Right hindlimb (tissue), 1 donor: ENCODE data around the gene GDAP1L1.

Experiments used
- DNase-seq: peaks from one replicate; pipeline ENCODE4 v3.0.0-alpha.2; 2018

The GDAP1L1 gene

GRCh38 chr20:44247131-44247571 is at the start of gene GDAP1L1:
Gene GDAP1L1, plus strand, starts transcription at chr20:44247308. Its CDS starts 27 bp downstream, at chr20:44247335.
- DNase-seq, result no peak

DNA sequence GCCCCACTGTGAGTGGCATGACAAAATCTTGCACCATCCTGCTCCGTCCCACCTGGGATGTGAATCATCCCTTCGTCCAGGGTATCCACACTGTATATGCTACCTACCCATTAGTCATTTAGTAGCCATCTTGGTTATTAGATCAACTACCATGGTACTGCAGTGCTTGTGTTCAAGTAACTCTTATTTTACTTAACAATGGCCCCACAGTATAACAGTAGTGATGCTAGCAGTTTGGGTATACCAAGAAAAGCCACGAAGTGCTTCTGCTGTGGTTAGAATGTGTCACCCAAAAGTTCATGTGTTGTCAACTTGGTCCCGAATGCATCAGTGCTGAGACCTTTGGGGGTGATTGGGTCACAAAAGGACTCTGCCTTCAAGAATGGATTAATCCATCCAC is 48.2 kb upstream of the GDAP1L1 start:
- DNase-seq, result no peak

- DNase-seq, result no peak
Observed at GRCh38 chr20:44199877-44200276, 47.2 kb upstream of the GDAP1L1 start.

- DNase-seq, result no peak
Observed at GRCh38 chr20:44200371-44200770, 46.7 kb upstream of the GDAP1L1 start.

GRCh38 chr20:44200983-44201382 is 46.1 kb upstream of the GDAP1L1 start:
- DNase-seq, result no peak

DNA sequence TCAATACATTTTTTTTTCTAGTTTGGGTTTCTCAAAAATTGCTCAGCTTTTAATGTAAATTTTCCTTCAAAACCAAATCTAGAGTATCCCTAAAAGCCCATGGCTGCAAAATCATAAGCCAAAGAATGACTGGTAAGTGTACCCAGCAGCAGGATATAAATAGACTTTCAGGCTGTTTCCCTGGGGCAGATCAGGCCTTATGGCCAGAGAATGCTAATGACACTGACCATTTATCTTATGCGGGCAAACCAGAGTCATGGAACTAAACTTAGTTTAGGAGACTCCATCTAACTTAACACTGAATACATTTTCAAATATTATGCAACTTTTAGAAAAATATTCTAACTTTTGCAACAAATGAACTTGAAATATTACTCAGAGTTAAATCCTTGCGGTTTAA is 43.9 kb upstream of the GDAP1L1 start:
- no peak for DNase-seq

DNA sequence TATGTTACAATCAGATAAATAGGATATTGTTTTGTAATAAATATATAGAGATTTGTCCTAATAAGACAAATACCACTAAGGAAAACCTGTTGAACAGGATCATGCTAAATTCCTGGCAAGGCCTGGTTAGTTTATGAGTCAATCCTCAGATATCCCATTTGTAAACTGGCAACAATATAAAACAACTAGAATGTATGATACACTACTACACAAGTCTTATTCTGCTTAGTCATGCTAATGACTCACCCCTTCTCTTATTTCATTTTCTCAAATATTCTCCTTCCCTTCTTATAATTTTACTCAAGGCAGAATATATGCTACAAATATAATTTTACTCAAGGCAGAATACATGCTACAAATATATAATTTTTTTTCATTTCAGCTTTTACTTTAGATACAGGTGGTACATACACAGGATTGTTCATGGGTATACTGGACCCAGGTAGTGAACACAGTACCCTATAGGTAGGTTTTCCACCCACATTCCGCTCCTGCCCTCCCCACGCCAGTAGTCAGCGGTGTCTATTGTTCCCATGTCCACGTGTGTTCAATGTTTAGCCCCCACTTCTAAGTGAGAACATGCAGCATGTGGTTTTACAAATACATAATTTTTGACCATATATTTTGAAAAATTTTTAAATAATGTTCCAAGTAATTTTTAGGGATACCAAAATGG is 42.8 kb upstream of the GDAP1L1 start:
- DNase-seq, result no peak

GRCh38 chr20:44204832-44205215 is 42.3 kb upstream of the GDAP1L1 start:
- no peak for DNase-seq

- DNase-seq, result no peak
Observed at GRCh38 chr20:44206132-44206531, 41.0 kb upstream of the GDAP1L1 start.

- no peak for DNase-seq
Observed at GRCh38 chr20:44207126-44207723, 39.9 kb upstream of the GDAP1L1 start.

- DNase-seq, result no peak
Observed at GRCh38 chr20:44208165-44208564, 38.9 kb upstream of the GDAP1L1 start.

DNA sequence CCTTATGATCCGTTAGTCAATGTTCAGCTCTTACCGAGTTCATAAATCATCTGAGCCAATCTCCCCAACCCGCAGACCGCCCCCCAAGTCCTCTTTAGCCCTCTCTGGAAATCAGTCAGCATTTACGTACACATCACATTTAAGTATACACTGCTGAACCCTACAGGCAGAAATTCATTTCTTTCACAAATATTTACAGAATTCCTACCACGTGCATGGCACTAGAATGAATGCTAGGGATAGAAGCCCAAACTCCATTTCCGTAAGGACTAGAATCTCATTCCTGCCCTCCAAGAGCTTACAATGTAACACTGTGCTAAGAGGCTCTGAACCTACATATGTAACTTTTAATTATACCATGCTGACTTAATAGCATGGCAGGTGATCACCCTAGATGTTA is 38.3 kb upstream of the GDAP1L1 start:
- DNase-seq, result no peak

DNA sequence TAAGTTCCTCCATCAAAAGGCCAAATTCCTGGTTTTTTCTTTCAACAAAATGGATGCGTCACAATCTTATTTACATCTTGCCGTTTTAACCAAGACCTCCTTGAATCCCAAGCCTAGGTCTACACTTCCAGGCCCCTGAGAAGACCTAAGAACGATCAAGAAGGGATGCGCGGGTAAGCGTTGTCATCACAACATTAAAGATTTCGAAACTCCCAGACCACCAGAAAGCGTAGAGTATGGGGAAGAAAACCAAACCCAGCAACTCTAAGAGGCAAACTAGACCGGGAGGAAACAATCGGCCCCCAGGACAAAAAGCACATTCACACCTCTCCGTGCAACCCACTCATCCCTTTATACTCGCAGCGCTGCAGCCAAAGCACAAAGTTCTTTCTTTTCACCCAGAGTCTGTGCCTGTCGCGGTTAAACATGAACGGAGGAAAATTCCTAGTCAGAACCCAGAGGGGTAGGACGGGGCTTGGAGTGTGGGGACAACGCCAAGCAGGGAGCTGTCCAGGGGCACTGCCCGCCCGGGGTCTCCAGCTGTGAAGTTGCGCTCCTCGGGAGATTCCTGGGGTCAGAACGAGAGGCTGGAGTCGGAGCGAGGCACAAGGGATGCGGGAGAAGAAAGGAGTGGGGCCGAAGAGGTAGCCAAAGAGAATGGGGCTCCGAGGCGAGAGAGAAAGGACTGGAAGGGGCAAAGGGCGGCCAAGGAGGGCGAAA is 37.3 kb upstream of the GDAP1L1 start:
- no peak for DNase-seq

GRCh38 chr20:44210406-44211176 is 36.5 kb upstream of the GDAP1L1 start, which contains the start of gene OSER1:
Gene OSER1, minus strand, starts transcription at chr20:44210771. Its CDS starts 3,814 bp downstream, at chr20:44206957.
- DNase-seq, result peak; percentile 99

- no peak for DNase-seq
Observed at GRCh38 chr20:44211177-44212039, 35.7 kb upstream of the GDAP1L1 start.

- no peak for DNase-seq
Observed at GRCh38 chr20:44212792-44213191, 34.3 kb upstream of the GDAP1L1 start.

GRCh38 chr20:44215125-44215524 is 32.0 kb upstream of the GDAP1L1 start:
- peak; percentile 81 for DNase-seq

DNA sequence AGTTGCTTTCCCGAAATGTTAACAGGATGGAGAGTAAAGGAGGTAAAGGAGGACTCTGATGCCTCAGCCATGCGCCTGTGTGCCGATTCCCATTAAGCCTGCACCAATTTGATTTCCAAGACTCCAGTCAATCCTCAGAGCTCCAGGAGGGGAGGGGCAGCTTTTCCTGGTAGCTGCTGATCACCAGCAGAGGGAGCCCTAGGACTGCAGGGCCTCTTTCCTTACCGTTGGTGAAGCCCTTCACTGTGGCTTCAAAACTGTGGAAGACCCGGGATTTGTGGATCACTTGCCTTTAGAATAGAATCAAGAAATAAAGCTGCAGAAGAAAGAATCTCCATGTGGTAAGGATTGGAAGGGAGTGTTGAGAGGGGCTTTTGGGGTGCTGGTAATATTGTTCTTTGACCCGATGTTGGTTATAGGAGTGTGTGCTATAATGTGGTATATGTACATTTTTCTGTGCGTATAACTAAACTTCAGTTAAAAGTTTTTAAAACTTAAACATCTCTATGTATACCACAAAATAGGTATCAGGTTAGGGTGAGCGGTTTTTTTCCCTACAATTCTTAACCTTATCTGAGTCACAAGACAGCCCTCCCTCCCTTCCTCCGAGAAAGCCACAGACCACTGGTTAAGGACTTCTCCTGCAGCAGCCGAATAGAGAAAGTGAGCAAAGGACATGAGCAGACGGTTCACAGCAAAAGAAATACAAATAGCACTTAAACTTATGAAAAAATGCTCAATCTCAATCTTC is 29.6 kb upstream of the GDAP1L1 start:
- DNase-seq, result peak; percentile 36

DNA sequence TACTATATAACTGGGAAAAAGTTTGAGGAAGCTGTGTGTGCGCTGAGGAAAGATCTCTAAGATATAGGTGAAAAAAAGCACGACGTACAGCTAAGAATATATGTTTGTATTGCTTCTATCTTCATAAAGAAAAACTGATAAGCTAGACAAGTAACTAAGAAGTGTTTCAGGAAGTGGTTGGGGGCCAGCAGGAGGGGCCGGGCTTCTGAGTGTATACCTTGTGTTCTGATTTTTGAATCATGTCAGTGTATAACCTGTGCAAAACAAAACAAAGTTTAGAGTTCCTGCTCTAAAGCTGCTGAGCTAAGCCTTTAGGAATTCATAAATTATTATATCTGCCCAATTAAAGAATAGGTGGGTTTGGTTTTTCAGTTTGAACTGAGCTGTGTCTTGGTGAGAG is 28.7 kb upstream of the GDAP1L1 start:
- DNase-seq, result no peak

- DNase-seq, result no peak
Observed at GRCh38 chr20:44219170-44219730, 27.9 kb upstream of the GDAP1L1 start.

- no peak for DNase-seq
Observed at GRCh38 chr20:44219791-44220190, 27.3 kb upstream of the GDAP1L1 start.
